Measurements from ENCODE around the gene TSPAN5.

TSPAN5 gene

GRCh38 chr4:98627531-98628257, 30.7 kb downstream of the TSPAN5 start:
- no peaks in the 10 kb centered on the region for H3K9me3 ChIP-seq (ENCODE audit: insufficient read depth, low read depth, low read length)
- no peaks in the 10 kb centered on the region for H3K27me3 ChIP-seq (ENCODE audit: insufficient read depth, low read length)
- peaks cover 47% of the 10 kb centered on the region for H3K4me1 ChIP-seq (ENCODE audit: insufficient read depth, low read length)
- no peak overlapping the region for H3K27ac ChIP-seq (ENCODE audit: low read depth, low read length)
- no peak overlapping the region for H3K9ac ChIP-seq (ENCODE audit: low read depth, low read length)
- no peak overlapping the region for H3K4me3 ChIP-seq (ENCODE audit: low read length)
- H3K36me3 ChIP-seq (ENCODE audit: insufficient read depth, low read length) = no peaks in the 10 kb centered on the region
- 55% methylated on average over 3 of the region's 3 CpGs for WGBS

- no peak overlapping the region for H3K4me3 ChIP-seq (ENCODE audit: low read length)
- no peaks in the 10 kb centered on the region for H3K9me3 ChIP-seq (ENCODE audit: insufficient read depth, low read depth, low read length)
- WGBS = 51% methylated on average over 4 of the region's 4 CpGs
- H3K27me3 ChIP-seq (ENCODE audit: insufficient read depth, low read length) = no peaks in the 10 kb centered on the region
- H3K4me1 ChIP-seq (ENCODE audit: insufficient read depth, low read length) = peaks cover 52% of the 10 kb centered on the region
- H3K36me3 ChIP-seq (ENCODE audit: insufficient read depth, low read length) = no peaks in the 10 kb centered on the region
- no peak overlapping the region for H3K27ac ChIP-seq (ENCODE audit: low read depth, low read length)
- no peak overlapping the region for H3K9ac ChIP-seq (ENCODE audit: low read depth, low read length)
Observed at GRCh38 chr4:98626350-98626749, 32.1 kb downstream of the TSPAN5 start.

GRCh38 chr4:98625920-98626319, 32.5 kb downstream of the TSPAN5 start:
- Histone ChIP-seq H3K9me3 (ENCODE audit: insufficient read depth, low read depth, low read length) (no peaks in the 10 kb centered on the region), H3K27me3 (ENCODE audit: insufficient read depth, low read length) (no peaks in the 10 kb centered on the region), H3K4me3 (ENCODE audit: low read length) (no peak overlapping the region), H3K9ac (ENCODE audit: low read depth, low read length) (no peak overlapping the region), H3K27ac (ENCODE audit: low read depth, low read length) (no peak overlapping the region), H3K4me1 (ENCODE audit: insufficient read depth, low read length) (peaks cover 51% of the 10 kb centered on the region), H3K36me3 (ENCODE audit: insufficient read depth, low read length) (no peaks in the 10 kb centered on the region)
- 65% methylated on average over 2 of the region's 2 CpGs for WGBS

- Histone ChIP-seq H3K9ac (ENCODE audit: low read depth, low read length) (no peak overlapping the region), H3K27ac (ENCODE audit: low read depth, low read length) (no peak overlapping the region), H3K27me3 (ENCODE audit: insufficient read depth, low read length) (no peaks in the 10 kb centered on the region), H3K36me3 (ENCODE audit: insufficient read depth, low read length) (no peaks in the 10 kb centered on the region), H3K9me3 (ENCODE audit: insufficient read depth, low read depth, low read length) (no peaks in the 10 kb centered on the region), H3K4me3 (ENCODE audit: low read length) (no peak overlapping the region), H3K4me1 (ENCODE audit: insufficient read depth, low read length) (peaks cover 54% of the 10 kb centered on the region)
- 91% methylated on average over 3 of the region's 4 CpGs for WGBS
Observed at GRCh38 chr4:98625399-98625798, 33.0 kb downstream of the TSPAN5 start.

- Histone ChIP-seq H3K9me3 (ENCODE audit: insufficient read depth, low read depth, low read length) (no peaks in the 10 kb centered on the region), H3K27ac (ENCODE audit: low read depth, low read length) (no peak overlapping the region), H3K9ac (ENCODE audit: low read depth, low read length) (no peak overlapping the region), H3K27me3 (ENCODE audit: insufficient read depth, low read length) (no peaks in the 10 kb centered on the region), H3K4me1 (ENCODE audit: insufficient read depth, low read length) (peaks cover 59% of the 10 kb centered on the region), H3K4me3 (ENCODE audit: low read length) (no peak overlapping the region), H3K36me3 (ENCODE audit: insufficient read depth, low read length) (no peaks in the 10 kb centered on the region)
- 100% methylated on average over 2 of the region's 4 CpGs for WGBS
Observed at GRCh38 chr4:98624642-98625041, 33.8 kb downstream of the TSPAN5 start.

GRCh38 chr4:98624144-98624543, 34.3 kb downstream of the TSPAN5 start:
- H3K27ac ChIP-seq (ENCODE audit: low read depth, low read length) = no peak overlapping the region
- no peaks in the 10 kb centered on the region for H3K27me3 ChIP-seq (ENCODE audit: insufficient read depth, low read length)
- peaks cover 59% of the 10 kb centered on the region for H3K4me1 ChIP-seq (ENCODE audit: insufficient read depth, low read length)
- no peaks in the 10 kb centered on the region for H3K9me3 ChIP-seq (ENCODE audit: insufficient read depth, low read depth, low read length)
- WGBS = 100% methylated on average over 1 of the region's 2 CpGs
- no peak overlapping the region for H3K4me3 ChIP-seq (ENCODE audit: low read length)
- H3K9ac ChIP-seq (ENCODE audit: low read depth, low read length) = no peak overlapping the region
- H3K36me3 ChIP-seq (ENCODE audit: insufficient read depth, low read length) = no peaks in the 10 kb centered on the region

GRCh38 chr4:98623126-98623802, 35.1 kb downstream of the TSPAN5 start:
- H3K27ac ChIP-seq (ENCODE audit: low read depth, low read length) = no peak overlapping the region
- no peaks in the 10 kb centered on the region for H3K27me3 ChIP-seq (ENCODE audit: insufficient read depth, low read length)
- no peak overlapping the region for H3K4me3 ChIP-seq (ENCODE audit: low read length)
- 33% methylated on average over 2 of the region's 3 CpGs for WGBS
- H3K4me1 ChIP-seq (ENCODE audit: insufficient read depth, low read length) = peaks cover 59% of the 10 kb centered on the region
- H3K36me3 ChIP-seq (ENCODE audit: insufficient read depth, low read length) = no peaks in the 10 kb centered on the region
- no peak overlapping the region for H3K9ac ChIP-seq (ENCODE audit: low read depth, low read length)
- no peaks in the 10 kb centered on the region for H3K9me3 ChIP-seq (ENCODE audit: insufficient read depth, low read depth, low read length)

- Histone ChIP-seq H3K9ac (ENCODE audit: low read depth, low read length) (no peak overlapping the region), H3K27me3 (ENCODE audit: insufficient read depth, low read length) (no peaks in the 10 kb centered on the region), H3K4me1 (ENCODE audit: insufficient read depth, low read length) (peaks cover 31% of the 10 kb centered on the region), H3K27ac (ENCODE audit: low read depth, low read length) (peak overlapping the region; percentile 51; the same call in 1 of the 2 replicates), H3K4me3 (ENCODE audit: low read length) (no peak overlapping the region), H3K9me3 (ENCODE audit: insufficient read depth, low read depth, low read length) (no peaks in the 10 kb centered on the region), H3K36me3 (ENCODE audit: insufficient read depth, low read length) (no peaks in the 10 kb centered on the region)
- 74% methylated on average over 9 of the region's 9 CpGs for WGBS
Observed at GRCh38 chr4:98620087-98620784, 38.2 kb downstream of the TSPAN5 start.

- Histone ChIP-seq H3K27me3 (ENCODE audit: insufficient read depth, low read length) (no peaks in the 10 kb centered on the region), H3K4me3 (ENCODE audit: low read length) (no peak overlapping the region), H3K36me3 (ENCODE audit: insufficient read depth, low read length) (no peaks in the 10 kb centered on the region), H3K4me1 (ENCODE audit: insufficient read depth, low read length) (peaks cover 31% of the 10 kb centered on the region), H3K27ac (ENCODE audit: low read depth, low read length) (no peak overlapping the region), H3K9me3 (ENCODE audit: insufficient read depth, low read depth, low read length) (no peaks in the 10 kb centered on the region), H3K9ac (ENCODE audit: low read depth, low read length) (no peak overlapping the region)
- 95% methylated on average over 2 of the region's 2 CpGs for WGBS
Observed at GRCh38 chr4:98619180-98619579, 39.2 kb downstream of the TSPAN5 start.

GRCh38 chr4:98618680-98619079, 39.7 kb downstream of the TSPAN5 start:
- 97% methylated on average over 3 of the region's 3 CpGs for WGBS
- peaks cover 30% of the 10 kb centered on the region for H3K4me1 ChIP-seq (ENCODE audit: insufficient read depth, low read length)
- no peaks in the 10 kb centered on the region for H3K27me3 ChIP-seq (ENCODE audit: insufficient read depth, low read length)
- no peaks in the 10 kb centered on the region for H3K9me3 ChIP-seq (ENCODE audit: insufficient read depth, low read depth, low read length)
- H3K36me3 ChIP-seq (ENCODE audit: insufficient read depth, low read length) = no peaks in the 10 kb centered on the region
- H3K27ac ChIP-seq (ENCODE audit: low read depth, low read length) = no peak overlapping the region
- H3K9ac ChIP-seq (ENCODE audit: low read depth, low read length) = no peak overlapping the region
- no peak overlapping the region for H3K4me3 ChIP-seq (ENCODE audit: low read length)

- Histone ChIP-seq H3K9ac (ENCODE audit: low read depth, low read length) (no peak overlapping the region), H3K4me3 (ENCODE audit: low read length) (no peak overlapping the region), H3K27me3 (ENCODE audit: insufficient read depth, low read length) (no peaks in the 10 kb centered on the region), H3K4me1 (ENCODE audit: insufficient read depth, low read length) (peaks cover 30% of the 10 kb centered on the region), H3K27ac (ENCODE audit: low read depth, low read length) (no peak overlapping the region), H3K36me3 (ENCODE audit: insufficient read depth, low read length) (no peaks in the 10 kb centered on the region), H3K9me3 (ENCODE audit: insufficient read depth, low read depth, low read length) (no peaks in the 10 kb centered on the region)
- 88% methylated on average over 2 of the region's 2 CpGs for WGBS
Observed at GRCh38 chr4:98617358-98618047, 40.9 kb downstream of the TSPAN5 start.

All from HUES64 (cell line).